ENCODE measurements around the gene GATA5. TPM values are rescaled to one million over a fixed set of nuclear protein-coding genes. Genes with fewer than 3 reads are reported as not detected.
A peak's percentile ranks its signal among the peaks of the same experiment; 100 is the strongest.

Gene GATA5
- total and polyA plus RNA-seq, 2 donors from 2014 or later: 1.0 to 6.9 TPM

- Histone ChIP-seq H3K36me3 (ENCODE audit: control insufficient read depth in 2 of 3, insufficient read depth in 3 of 3, low read length in 3 of 3) (no peaks in the 10 kb centered on the region), H3K9me3 (ENCODE audit: control insufficient read depth in 2 of 3, insufficient read depth in 1 of 3, low read length in 3 of 3) (no peaks in the 10 kb centered on the region), H3K4me1 (ENCODE audit: control insufficient read depth in 2 of 3, insufficient read depth in 2 of 3, low read depth in 1 of 3, low read length in 3 of 3) (peaks cover 0 to 15% (median 0%) of the 10 kb centered on the region in 3 donors), H3K27me3 (ENCODE audit: control insufficient read depth, insufficient read depth, low read length) (no peaks in the 10 kb centered on the region), H3K4me3 (ENCODE audit: low read length in 3 of 3) (no peak overlapping the region), H3K27ac (ENCODE audit: low read depth in 2 of 2, low read length in 2 of 2) (no peak overlapping the region), H3K9ac (ENCODE audit: low read length in 3 of 3) (no peak overlapping the region)
- FAIRE-seq (no peak), DNase-seq (no peak)
- intact Hi-C loops (cut with DNase I): loop anchor here (5.0 kb wide), 1 partner anchor 118 kb away; no protein-coding TSS in a partner anchor
- TF ChIP-seq, protein P1, sequence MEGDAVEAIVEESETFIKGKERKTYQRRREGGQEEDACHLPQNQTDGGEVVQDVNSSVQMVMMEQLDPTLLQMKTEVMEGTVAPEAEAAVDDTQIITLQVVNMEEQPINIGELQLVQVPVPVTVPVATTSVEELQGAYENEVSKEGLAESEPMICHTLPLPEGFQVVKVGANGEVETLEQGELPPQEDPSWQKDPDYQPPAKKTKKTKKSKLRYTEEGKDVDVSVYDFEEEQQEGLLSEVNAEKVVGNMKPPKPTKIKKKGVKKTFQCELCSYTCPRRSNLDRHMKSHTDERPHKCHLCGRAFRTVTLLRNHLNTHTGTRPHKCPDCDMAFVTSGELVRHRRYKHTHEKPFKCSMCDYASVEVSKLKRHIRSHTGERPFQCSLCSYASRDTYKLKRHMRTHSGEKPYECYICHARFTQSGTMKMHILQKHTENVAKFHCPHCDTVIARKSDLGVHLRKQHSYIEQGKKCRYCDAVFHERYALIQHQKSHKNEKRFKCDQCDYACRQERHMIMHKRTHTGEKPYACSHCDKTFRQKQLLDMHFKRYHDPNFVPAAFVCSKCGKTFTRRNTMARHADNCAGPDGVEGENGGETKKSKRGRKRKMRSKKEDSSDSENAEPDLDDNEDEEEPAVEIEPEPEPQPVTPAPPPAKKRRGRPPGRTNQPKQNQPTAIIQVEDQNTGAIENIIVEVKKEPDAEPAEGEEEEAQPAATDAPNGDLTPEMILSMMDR (IDR thresholded peaks at IDR 0.05; ENCODE audit: borderline replicate concordance, extremely low read depth, insufficient read depth): no peak
Measured at GRCh38 chr20:62498874-62499273, 23.1 kb upstream of the GATA5 start.

DNA sequence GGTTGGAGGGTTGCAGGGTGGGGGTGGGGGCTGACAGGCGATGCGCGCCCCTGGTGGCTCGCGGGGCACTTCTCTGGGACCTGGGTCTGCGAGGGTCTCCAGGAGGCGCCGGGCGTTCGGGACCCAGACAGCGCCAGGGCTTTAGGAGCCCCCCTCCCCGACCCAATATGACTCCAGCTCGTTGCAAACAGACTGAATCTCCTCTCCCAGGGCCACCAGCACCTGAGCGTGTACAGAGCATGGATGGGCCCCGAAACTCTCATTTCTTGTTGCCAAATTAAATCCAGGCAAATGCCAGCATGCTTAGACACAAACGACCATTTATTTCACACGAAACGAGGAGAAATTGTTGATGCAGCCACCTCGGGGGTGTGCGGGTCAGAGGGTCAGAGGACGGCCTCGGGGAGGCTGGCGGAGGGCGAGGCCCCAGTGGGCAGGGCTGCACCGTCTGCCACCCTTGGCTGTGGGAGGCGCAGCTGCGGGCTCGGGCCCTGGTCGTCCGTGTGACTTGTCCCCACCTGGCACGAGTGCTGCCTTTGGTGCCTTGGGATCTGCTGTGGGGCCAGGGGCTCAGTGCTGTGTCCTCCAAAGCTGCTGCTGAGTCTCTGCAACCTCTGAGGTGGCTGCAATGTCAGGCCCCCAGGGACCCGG lies 20.9 kb upstream of the GATA5 start:
- no peak overlapping the region for H3K4me3 ChIP-seq (ENCODE audit: low read length in 3 of 3)
- no peaks in the 10 kb centered on the region for H3K36me3 ChIP-seq (ENCODE audit: control insufficient read depth in 2 of 3, insufficient read depth in 3 of 3, low read length in 3 of 3)
- H3K27ac ChIP-seq (ENCODE audit: low read depth in 2 of 2, low read length in 2 of 2): no peak overlapping the region
- intact Hi-C loops (cut with DNase I): loop anchor here (5.0 kb wide), 1 partner anchor 121 kb away; no protein-coding TSS in a partner anchor
- TF ChIP-seq, protein P1 (IDR thresholded peaks at IDR 0.05; ENCODE audit: borderline replicate concordance, extremely low read depth, insufficient read depth): peak; percentile 51
- DNase-seq (peak in 2 of 5 donors; percentile 64), FAIRE-seq (no peak)
- peaks cover 0 to 15% (median 0%) of the 10 kb centered on the region in 3 donors for H3K4me1 ChIP-seq (ENCODE audit: control insufficient read depth in 2 of 3, insufficient read depth in 2 of 3, low read depth in 1 of 3, low read length in 3 of 3)
- no peak overlapping the region for H3K9ac ChIP-seq (ENCODE audit: low read length in 3 of 3)
- H3K9me3 ChIP-seq (ENCODE audit: control insufficient read depth in 2 of 3, insufficient read depth in 1 of 3, low read length in 3 of 3): no peaks in the 10 kb centered on the region
- H3K27me3 ChIP-seq (ENCODE audit: control insufficient read depth, insufficient read depth, low read length): no peaks in the 10 kb centered on the region

DNA sequence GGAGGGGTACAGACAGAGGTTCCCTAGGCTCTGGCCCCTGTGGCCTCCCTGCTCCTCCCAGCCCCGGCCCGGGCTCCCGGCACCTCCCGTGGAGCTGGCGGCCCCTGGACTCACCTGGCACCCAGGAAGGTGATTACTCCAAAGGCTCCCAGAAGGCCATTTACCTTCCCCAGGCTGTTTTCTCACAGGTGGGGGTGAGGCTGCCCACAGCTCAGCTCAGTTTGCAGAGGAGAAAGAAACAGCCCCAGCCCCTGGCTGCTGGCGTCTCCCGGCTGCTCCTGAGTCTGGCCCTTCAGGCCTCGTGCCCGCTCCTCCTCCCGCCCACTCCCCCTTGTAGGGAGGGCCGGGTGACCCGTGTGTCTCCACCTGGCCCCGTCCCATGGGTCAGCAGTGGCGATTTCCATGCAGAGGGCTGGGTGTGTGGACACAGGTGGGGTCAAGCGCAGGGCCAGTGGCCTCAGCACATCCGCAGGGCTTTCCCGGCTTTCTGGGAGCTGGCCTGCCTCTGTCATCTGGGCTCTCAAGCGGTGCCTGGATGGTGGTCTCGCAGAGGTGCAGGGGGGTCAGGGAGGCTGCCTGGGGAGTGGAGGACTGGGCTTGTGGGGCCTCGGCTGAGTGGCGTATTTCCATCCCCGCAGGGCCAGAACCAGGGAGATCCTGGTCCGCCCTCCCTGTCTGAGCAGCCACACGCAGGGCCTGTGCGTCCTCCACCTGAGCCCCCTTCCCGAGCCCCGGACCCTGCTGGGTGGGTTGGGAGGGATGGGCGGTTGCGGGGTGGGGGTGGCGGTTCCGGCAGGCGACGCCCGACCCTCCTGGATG lies 20.2 kb upstream of the GATA5 start:
- Histone ChIP-seq H3K27ac (ENCODE audit: low read depth in 2 of 2, low read length in 2 of 2) (peak overlapping the region; percentile 2 to 51), H3K4me3 (ENCODE audit: low read length in 3 of 3) (no peak overlapping the region), H3K36me3 (ENCODE audit: control insufficient read depth in 2 of 3, insufficient read depth in 3 of 3, low read length in 3 of 3) (no peaks in the 10 kb centered on the region), H3K9ac (ENCODE audit: low read length in 3 of 3) (no peak overlapping the region), H3K27me3 (ENCODE audit: control insufficient read depth, insufficient read depth, low read length) (no peaks in the 10 kb centered on the region), H3K9me3 (ENCODE audit: control insufficient read depth in 2 of 3, insufficient read depth in 1 of 3, low read length in 3 of 3) (no peaks in the 10 kb centered on the region), H3K4me1 (ENCODE audit: control insufficient read depth in 2 of 3, insufficient read depth in 2 of 3, low read depth in 1 of 3, low read length in 3 of 3) (peaks cover 0 to 15% (median 0%) of the 10 kb centered on the region in 3 donors)
- FAIRE-seq (no peak), DNase-seq (no peak)
- TF ChIP-seq, protein P1 (IDR thresholded peaks at IDR 0.05; ENCODE audit: borderline replicate concordance, extremely low read depth, insufficient read depth): no peak
- intact Hi-C loops (cut with DNase I): loop anchor here (5.0 kb wide), 1 partner anchor 121 kb away; no protein-coding TSS in a partner anchor

All from kidney (tissue), 14 donors.